HCT116 (cell line): ENCODE results near the gene ERC2. TPM values are rescaled to one million over a fixed set of nuclear protein-coding genes. Genes with fewer than 3 reads are reported as not detected.

Source experiments
- ATAC-seq: fragments of 200-7000 bp; cut with Tn5 transposase; 2 replicates; pipeline ENCODE4 v1.9.1; 2020; ENCODE audit warnings: mild to moderate bottlenecking, moderate library complexity
- BruUV-seq: library from RNA; stranded (reverse); fragments of 400-500 nt; replicated peaks from 2 replicates; lab custom pipeline; 2021; lab: Mats Ljungman, UMichigan
- CTCF ChIA-PET: fragments of 300-600 bp; sonication (Branson Sonifier 250); formaldehyde crosslinking; loops from one replicate; lab custom pipeline; 2021; ENCODE audit warnings: antibody characterized with exemption; lab: Charles Lee
- POLR2A ChIA-PET: fragments of 300-600, 350-600 bp; sonication (Branson Sonifier 250); formaldehyde crosslinking; loops from one replicate; lab custom pipeline; 2021; ENCODE audit warnings: antibody characterized with exemption; lab: Charles Lee
- RAD21 ChIA-PET, 2 experiments: fragments of 300-600 bp; sonication (Branson Sonifier 250); formaldehyde crosslinking; loops; one replicate each; lab custom pipeline; 2023; ENCODE audit warnings: low total read pairs in 2 of 2; ENCODE audit not compliant: uncharacterized antibody in 2 of 2, unreplicated experiment in 2 of 2, low non-redundant PET in 1 of 2; lab: Charles Lee
- DNase-seq: peaks from one replicate; pipeline ENCODE4 v3.0.0-alpha.2; 2010; ENCODE audit warnings: low read depth, low spot score
- H2AFZ ChIP-seq: fragments of 200-600 bp; shearing (Covaris generic), sonication (generic); 2 replicates; pipeline ENCODE4 v1.6.1; 2017; ENCODE audit warnings: low read depth, mixed run types, mixed read lengths, antibody characterized with exemption, low read length; ENCODE audit not compliant: poor library complexity, severe bottlenecking
- H3K27ac ChIP-seq: 2 replicates; pipeline ENCODE4 v1.5.1; 2012; ENCODE audit warnings: low read depth, low read length
- H3K27me3 ChIP-seq: fragments of 200-600 bp; sonication (generic); 2 replicates; pipeline ENCODE4 v1.6.1; 2016; ENCODE audit warnings: mixed run types, low read length, mixed read lengths; ENCODE audit not compliant: insufficient read depth
- H3K36me3 ChIP-seq, 2 experiments: fragments of 200-500 bp in 1 of 2; fragments of 200-600 bp in 1 of 2; sonication (Bioruptor generic) in 1 of 2; sonication (generic) in 1 of 2; 2 replicates each; pipeline versions ENCODE4 v1.5.1 to v1.6.1; 2014 to 2016; ENCODE audit warnings: low read length in 2 of 2, inconsistent platforms in 1 of 2, mixed read lengths in 1 of 2, mixed run types in 1 of 2; ENCODE audit not compliant: insufficient read depth in 2 of 2, control insufficient read depth in 1 of 2
- H3K4me1 ChIP-seq, 2 experiments: fragments of 200-600 bp in 1 of 2; sonication (generic) in 1 of 2; 2 replicates each; pipeline versions ENCODE4 v1.5.1 to v1.6.1; 2012 to 2017; ENCODE audit warnings: low read length in 2 of 2, inconsistent platforms in 1 of 2, mild to moderate bottlenecking in 1 of 2, mixed read lengths in 1 of 2, mixed run types in 1 of 2, moderate library complexity in 1 of 2; ENCODE audit not compliant: insufficient read depth in 2 of 2, control insufficient read depth in 1 of 2
- H3K4me2 ChIP-seq: fragments of 200-600 bp; sonication (generic); 2 replicates; pipeline ENCODE4 v1.6.1; 2017; ENCODE audit warnings: mixed run types, low read length, mixed read lengths
- H3K4me3 ChIP-seq, 2 experiments: fragments of 200-600 bp in 1 of 2; sonication (generic) in 1 of 2; replicated peaks in 1 of 2; 2 replicates each; pipeline ENCODE4 v1.5.1; 2011 to 2016; ENCODE audit warnings: low read length in 2 of 2, control low read depth in 1 of 2, low read depth in 1 of 2, mild to moderate bottlenecking in 1 of 2, mixed read lengths in 1 of 2, mixed run types in 1 of 2
- H3K79me2 ChIP-seq: fragments of 200-600 bp; sonication (generic); 2 replicates; pipeline ENCODE4 v1.6.1; 2017; ENCODE audit warnings: mild to moderate bottlenecking, mixed run types, low read length, moderate library complexity, mixed read lengths; ENCODE audit not compliant: insufficient read depth
- H3K9ac ChIP-seq: fragments of 200-600 bp; sonication (generic); 2 replicates; pipeline ENCODE4 v1.6.1; 2016; ENCODE audit warnings: low read length, mixed read lengths
- H3K9me2 ChIP-seq: fragments of 200-600 bp; sonication (generic), shearing (Covaris generic); 2 replicates; pipeline ENCODE4 v1.6.1; 2017; ENCODE audit warnings: mixed run types, mild to moderate bottlenecking, moderate library complexity; ENCODE audit not compliant: insufficient read depth
- H3K9me3 ChIP-seq, 2 experiments: fragments of 200-500 bp in 1 of 2; fragments of 200-600 bp in 1 of 2; sonication (Bioruptor generic) in 1 of 2; sonication (generic) in 1 of 2; 2 replicates each; pipeline ENCODE4 v1.6.1; 2014 to 2017; ENCODE audit warnings: low read length in 2 of 2, mixed read lengths in 2 of 2, inconsistent platforms in 1 of 2, low read depth in 1 of 2, mild to moderate bottlenecking in 1 of 2, mixed run types in 1 of 2, moderate library complexity in 1 of 2; ENCODE audit not compliant: control insufficient read depth in 1 of 2, insufficient read depth in 1 of 2
- H4K20me1 ChIP-seq: fragments of 200-600 bp; sonication (generic), shearing (Covaris generic); 2 replicates; pipeline ENCODE4 v1.6.1; 2017; ENCODE audit warnings: mixed run types, mild to moderate bottlenecking, moderate library complexity; ENCODE audit not compliant: insufficient read depth
- ELF1 ChIP-seq: IDR thresholded peaks from 2 replicates; pipeline ENCODE4 v1.6.1; 2012; ENCODE audit warnings: low read depth, borderline replicate concordance
- EZH2 ChIP-seq: fragments of 200-600 bp; sonication (generic); IDR thresholded peaks from 2 replicates; pipeline ENCODE4 v1.6.1; 2017; ENCODE audit warnings: antibody characterized with exemption, mixed run types
- EZH2phosphoT487 ChIP-seq: fragments of 200-600 bp; IDR thresholded peaks from 2 replicates; pipeline ENCODE4 v1.6.1; 2018; ENCODE audit warnings: antibody characterized with exemption, borderline replicate concordance
- FOSL1 ChIP-seq: IDR thresholded peaks from 2 replicates; pipeline ENCODE4 v1.6.1; 2012; ENCODE audit warnings: low read depth
- POLR2A ChIP-seq: IDR thresholded peaks from 2 replicates; pipeline ENCODE4 v1.7.0; 2011; ENCODE audit warnings: borderline replicate concordance; ENCODE audit not compliant: insufficient read depth, insufficient read length; ENCODE audit errors: extremely low read depth
- SIN3A ChIP-seq: IDR thresholded peaks from 2 replicates; pipeline ENCODE4 v1.6.1; 2012; ENCODE audit warnings: low read depth
- YY1 ChIP-seq: IDR thresholded peaks from 2 replicates; pipeline ENCODE4 v1.6.1; 2011; ENCODE audit warnings: low read length, low read depth, moderate library complexity, mild to moderate bottlenecking; ENCODE audit not compliant: insufficient replicate concordance; ENCODE audit errors: extremely low read depth
- ZNF274 ChIP-seq: fragments of 200-500 bp; sonication (Bioruptor generic); IDR thresholded peaks from 2 replicates; pipeline ENCODE4 v1.6.1; 2014; ENCODE audit warnings: mild to moderate bottlenecking, low read depth, low read length, inconsistent platforms
- intact Hi-C: fragments of 100-400 bp; cut with micrococcal nuclease; formaldehyde crosslinking; loops from 2 replicates; pipeline ENCODE4 v1.10.0; 2022
- total RNA-seq: library from RNA; stranded (reverse); gene quantifications from one replicate; pipeline ENCODE4 v1.2.1, GENCODE V29; 2021; ENCODE audit not compliant: unreplicated experiment
- TF ChIP-seq, protein P1 (sequence below): IDR thresholded peaks from 2 replicates; pipeline ENCODE4 v1.6.1; 2011; ENCODE audit warnings: mild to moderate bottlenecking, low read length, moderate library complexity; ENCODE audit not compliant: insufficient replicate concordance; ENCODE audit errors: extremely low read depth
- TF ChIP-seq, protein P2 (sequence below): IDR thresholded peaks from 2 replicates; pipeline ENCODE4 v1.6.1; 2012; ENCODE audit warnings: low read depth
- TF ChIP-seq, protein P3 (sequence below): IDR thresholded peaks from 2 replicates; pipeline ENCODE4 v1.6.1; 2012

Gene ERC2
- total RNA-seq, 1 experiment from 2014 or later = not detected

DNA sequence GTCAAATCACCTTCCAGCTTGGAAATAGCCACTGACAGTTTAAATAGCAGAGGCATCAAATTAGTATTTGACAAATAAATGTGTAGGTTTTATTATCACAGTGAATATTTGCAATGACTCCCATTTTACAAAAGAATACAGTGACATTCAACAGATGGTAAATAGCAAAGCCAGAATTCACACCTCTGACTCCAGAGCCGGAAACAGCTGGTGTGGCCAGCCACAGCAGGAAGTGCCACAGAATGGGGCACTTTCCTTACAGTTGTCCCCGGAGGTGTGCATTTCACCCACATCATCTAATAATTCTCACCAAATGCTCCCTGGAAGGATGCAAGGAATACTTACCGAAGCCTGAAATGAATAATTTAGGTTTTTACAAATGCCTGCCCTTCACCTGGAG, 685.5 kb downstream of the ERC2 start:
- no peaks in the 10 kb centered on the region for H3K27me3 ChIP-seq
- H3K79me2 ChIP-seq = no peaks in the 10 kb centered on the region
- no peak overlapping the region for H3K27ac ChIP-seq
- TF ChIP-seq ELF1 (no peak), EZH2phosphoT487 (no peak)
- TF ChIP-seq, protein P1, sequence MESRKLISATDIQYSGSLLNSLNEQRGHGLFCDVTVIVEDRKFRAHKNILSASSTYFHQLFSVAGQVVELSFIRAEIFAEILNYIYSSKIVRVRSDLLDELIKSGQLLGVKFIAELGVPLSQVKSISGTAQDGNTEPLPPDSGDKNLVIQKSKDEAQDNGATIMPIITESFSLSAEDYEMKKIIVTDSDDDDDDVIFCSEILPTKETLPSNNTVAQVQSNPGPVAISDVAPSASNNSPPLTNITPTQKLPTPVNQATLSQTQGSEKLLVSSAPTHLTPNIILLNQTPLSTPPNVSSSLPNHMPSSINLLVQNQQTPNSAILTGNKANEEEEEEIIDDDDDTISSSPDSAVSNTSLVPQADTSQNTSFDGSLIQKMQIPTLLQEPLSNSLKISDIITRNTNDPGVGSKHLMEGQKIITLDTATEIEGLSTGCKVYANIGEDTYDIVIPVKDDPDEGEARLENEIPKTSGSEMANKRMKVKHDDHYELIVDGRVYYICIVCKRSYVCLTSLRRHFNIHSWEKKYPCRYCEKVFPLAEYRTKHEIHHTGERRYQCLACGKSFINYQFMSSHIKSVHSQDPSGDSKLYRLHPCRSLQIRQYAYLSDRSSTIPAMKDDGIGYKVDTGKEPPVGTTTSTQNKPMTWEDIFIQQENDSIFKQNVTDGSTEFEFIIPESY = no peak
- POLR2A ChIA-PET = no interaction called here
- no TSS peak for BruUV-seq
- intact Hi-C loops = no loop called here
- no peak overlapping the region for H3K4me3 ChIP-seq
- H3K9me2 ChIP-seq = no peaks in the 10 kb centered on the region
- RAD21 ChIA-PET = no interaction called here
- ATAC-seq (no peak), DNase-seq (no peak)
- CTCF ChIA-PET = no interaction called here
- H4K20me1 ChIP-seq = no peaks in the 10 kb centered on the region
- no peak overlapping the region for H2AFZ ChIP-seq
- H3K4me1 ChIP-seq = no peaks in the 10 kb centered on the region
- no peaks in the 10 kb centered on the region for H3K36me3 ChIP-seq
- no peak overlapping the region for H3K9ac ChIP-seq
- no peak overlapping the region for H3K4me2 ChIP-seq
- H3K9me3 ChIP-seq = peaks cover 4% of the 10 kb centered on the region in 2 experiments; a peak in 1 of 4 replicates

DNA sequence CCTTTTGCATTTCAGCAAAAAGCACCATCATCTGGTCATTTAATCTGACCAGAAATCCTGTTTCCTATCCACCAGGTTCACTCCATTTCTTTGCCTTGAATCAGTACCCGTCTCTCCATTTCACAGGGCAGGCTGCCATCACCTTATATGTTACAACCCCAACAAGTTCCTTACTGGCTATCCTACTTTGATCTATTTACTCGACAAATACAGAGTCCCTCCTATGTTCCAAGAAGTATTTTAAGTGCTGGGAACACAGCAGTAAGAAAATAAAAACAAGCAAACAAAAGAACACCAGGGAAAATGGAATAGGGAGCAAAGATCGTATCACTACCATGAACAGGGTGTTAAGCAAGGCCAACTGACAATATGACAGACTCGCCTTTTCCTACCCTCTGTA, 685.9 kb downstream of the ERC2 start:
- no peak overlapping the region for H3K4me2 ChIP-seq
- H2AFZ ChIP-seq = no peak overlapping the region
- no peak overlapping the region for H3K27ac ChIP-seq
- H3K9me2 ChIP-seq = no peaks in the 10 kb centered on the region
- no peak overlapping the region for H3K4me3 ChIP-seq
- H3K79me2 ChIP-seq = no peaks in the 10 kb centered on the region
- ChIA-PET POLR2A (no interaction called here), CTCF (no interaction called here), RAD21 (no interaction called here)
- no peaks in the 10 kb centered on the region for H3K27me3 ChIP-seq
- H3K9me3 ChIP-seq = peaks cover 4% of the 10 kb centered on the region in 2 experiments; a peak in 2 of 4 replicates
- no TSS peak for BruUV-seq
- intact Hi-C loops = no loop called here
- H3K9ac ChIP-seq = no peak overlapping the region
- no peaks in the 10 kb centered on the region for H4K20me1 ChIP-seq
- H3K4me1 ChIP-seq = no peaks in the 10 kb centered on the region
- DNase-seq (no peak), ATAC-seq (no peak)
- no peaks in the 10 kb centered on the region for H3K36me3 ChIP-seq
- TF ChIP-seq YY1 (no peak), ELF1 (no peak), ZNF274 (no peak), FOSL1 (no peak), EZH2phosphoT487 (no peak), POLR2A (no peak), SIN3A (no peak), EZH2 (no peak)
- TF ChIP-seq, protein P2, sequence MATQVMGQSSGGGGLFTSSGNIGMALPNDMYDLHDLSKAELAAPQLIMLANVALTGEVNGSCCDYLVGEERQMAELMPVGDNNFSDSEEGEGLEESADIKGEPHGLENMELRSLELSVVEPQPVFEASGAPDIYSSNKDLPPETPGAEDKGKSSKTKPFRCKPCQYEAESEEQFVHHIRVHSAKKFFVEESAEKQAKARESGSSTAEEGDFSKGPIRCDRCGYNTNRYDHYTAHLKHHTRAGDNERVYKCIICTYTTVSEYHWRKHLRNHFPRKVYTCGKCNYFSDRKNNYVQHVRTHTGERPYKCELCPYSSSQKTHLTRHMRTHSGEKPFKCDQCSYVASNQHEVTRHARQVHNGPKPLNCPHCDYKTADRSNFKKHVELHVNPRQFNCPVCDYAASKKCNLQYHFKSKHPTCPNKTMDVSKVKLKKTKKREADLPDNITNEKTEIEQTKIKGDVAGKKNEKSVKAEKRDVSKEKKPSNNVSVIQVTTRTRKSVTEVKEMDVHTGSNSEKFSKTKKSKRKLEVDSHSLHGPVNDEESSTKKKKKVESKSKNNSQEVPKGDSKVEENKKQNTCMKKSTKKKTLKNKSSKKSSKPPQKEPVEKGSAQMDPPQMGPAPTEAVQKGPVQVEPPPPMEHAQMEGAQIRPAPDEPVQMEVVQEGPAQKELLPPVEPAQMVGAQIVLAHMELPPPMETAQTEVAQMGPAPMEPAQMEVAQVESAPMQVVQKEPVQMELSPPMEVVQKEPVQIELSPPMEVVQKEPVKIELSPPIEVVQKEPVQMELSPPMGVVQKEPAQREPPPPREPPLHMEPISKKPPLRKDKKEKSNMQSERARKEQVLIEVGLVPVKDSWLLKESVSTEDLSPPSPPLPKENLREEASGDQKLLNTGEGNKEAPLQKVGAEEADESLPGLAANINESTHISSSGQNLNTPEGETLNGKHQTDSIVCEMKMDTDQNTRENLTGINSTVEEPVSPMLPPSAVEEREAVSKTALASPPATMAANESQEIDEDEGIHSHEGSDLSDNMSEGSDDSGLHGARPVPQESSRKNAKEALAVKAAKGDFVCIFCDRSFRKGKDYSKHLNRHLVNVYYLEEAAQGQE = no peak
- TF ChIP-seq, protein P3, sequence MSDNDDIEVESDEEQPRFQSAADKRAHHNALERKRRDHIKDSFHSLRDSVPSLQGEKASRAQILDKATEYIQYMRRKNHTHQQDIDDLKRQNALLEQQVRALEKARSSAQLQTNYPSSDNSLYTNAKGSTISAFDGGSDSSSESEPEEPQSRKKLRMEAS = no peak
- TF ChIP-seq, protein P1 = no peak
